Effector CD4-positive, alpha-beta T cell (primary cell): ENCODE measurements around the gene STX16.

Experiments used
- DNase-seq: peaks from one replicate; pipeline ENCODE4 v3.0.0-alpha.2; 2020

STX16 gene

GRCh38 chr20:58619077-58619863 is 31.8 kb upstream of the STX16 start:
- DNase-seq, result no peak

- DNase-seq, result no peak
Measured at GRCh38 chr20:58619864-58620431, 31.1 kb upstream of the STX16 start.

GRCh38 chr20:58621906-58622548 is 29.1 kb upstream of the STX16 start:
- no peak for DNase-seq

DNA sequence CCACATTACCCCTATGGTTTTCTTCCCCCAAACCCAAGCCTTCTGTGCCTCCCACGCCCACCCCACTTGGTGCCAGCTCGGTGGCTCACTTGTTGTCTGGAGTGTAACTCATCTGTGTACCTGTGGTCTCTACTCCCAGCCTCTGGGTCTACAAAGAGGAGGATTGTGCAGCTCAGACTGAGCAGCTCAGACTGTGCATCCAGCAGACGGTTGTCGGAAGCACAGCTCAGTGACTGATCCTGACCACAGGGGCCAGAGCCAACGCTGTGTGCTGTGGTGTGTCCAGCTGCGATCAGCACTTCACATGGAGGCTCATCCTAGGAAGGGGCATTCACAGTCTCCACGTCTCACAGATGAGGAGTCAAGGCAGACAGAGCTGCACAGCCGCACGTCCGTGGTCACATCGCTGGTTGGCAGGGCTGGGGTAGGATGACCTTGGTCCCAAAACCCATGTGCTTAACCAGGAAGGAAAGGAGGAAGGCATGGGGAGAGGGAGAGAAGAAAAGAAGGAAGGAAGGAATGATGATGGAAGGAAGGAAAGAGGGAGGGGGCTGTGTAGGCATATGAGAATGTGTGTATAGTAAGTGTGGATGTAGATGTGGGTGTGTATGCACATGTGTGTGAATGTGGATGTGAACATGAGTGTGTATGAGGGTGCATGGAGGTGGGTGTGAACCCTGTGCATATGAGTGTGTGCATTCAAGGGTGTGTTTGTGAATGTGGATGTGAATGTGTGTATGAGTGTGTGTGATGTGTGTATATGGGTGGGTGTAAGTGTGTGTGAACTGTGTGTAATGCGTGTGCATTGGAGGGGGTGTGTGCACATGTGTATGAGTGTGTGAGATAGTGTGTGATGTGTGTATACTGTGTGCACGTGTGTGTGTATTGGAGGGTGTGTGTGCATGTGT is 28.2 kb upstream of the STX16 start:
- DNase-seq, result no peak

- no peak for DNase-seq
Measured at GRCh38 chr20:58623579-58624473, 27.3 kb upstream of the STX16 start.

DNA sequence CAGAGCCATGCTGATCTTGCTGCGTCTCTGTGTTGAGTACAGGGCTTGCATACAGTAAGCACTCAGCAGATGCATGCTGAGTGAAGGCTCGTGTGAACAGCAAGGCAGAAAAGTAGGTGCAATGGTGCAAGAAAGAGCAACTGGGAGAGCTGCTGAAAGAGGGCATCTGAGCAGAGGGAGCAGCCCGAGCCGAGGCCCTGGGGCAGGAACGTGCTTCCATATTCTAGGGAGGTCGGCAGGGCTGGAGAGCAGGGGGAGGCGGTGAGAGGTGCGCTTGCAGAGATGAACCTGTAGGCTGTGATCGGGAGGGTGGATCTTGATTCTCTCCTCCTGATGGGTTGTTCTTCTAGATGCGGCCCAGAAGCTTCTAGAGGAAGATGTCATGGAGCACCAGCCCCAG is 26.4 kb upstream of the STX16 start:
- no peak for DNase-seq

DNA sequence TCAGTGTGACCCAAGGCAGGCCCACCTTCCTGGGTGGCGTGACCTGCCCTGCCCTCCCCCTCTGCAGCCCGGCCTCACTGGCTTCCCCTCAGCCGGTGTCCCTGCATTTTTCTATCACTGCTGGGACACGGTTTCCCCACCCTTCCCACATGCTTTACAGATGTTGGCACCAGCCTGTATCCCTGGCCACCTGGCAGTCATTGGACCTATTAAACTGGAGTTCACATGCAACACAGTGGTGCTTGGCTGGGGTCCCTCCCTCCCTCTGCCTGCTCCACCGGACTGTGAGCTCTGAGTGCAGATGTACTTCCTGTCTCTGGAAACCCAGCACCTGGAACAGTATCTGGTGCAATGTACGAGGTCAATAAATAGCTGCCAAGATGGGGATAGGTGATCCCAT is 25.5 kb upstream of the STX16 start:
- no peak for DNase-seq

DNA sequence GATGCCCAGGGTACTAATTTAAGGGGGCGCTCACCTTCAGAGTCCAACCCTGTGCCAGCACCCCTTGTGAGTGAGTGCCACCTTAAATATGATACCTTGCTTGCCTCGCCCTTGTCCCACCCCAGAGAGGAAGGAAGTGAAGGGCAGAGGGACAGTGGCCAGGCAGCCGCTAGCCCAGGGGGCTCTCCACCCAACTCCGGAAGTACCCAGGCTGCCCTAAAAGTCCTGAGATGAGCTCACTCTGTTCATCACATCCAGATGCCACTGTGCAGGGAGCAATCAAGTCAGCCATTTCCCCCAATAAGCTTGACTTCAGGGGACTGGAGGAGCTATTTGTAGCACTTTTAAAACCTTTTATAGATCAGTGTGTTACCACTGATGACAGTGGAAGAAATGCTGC is 25.0 kb upstream of the STX16 start:
- no peak for DNase-seq

DNA sequence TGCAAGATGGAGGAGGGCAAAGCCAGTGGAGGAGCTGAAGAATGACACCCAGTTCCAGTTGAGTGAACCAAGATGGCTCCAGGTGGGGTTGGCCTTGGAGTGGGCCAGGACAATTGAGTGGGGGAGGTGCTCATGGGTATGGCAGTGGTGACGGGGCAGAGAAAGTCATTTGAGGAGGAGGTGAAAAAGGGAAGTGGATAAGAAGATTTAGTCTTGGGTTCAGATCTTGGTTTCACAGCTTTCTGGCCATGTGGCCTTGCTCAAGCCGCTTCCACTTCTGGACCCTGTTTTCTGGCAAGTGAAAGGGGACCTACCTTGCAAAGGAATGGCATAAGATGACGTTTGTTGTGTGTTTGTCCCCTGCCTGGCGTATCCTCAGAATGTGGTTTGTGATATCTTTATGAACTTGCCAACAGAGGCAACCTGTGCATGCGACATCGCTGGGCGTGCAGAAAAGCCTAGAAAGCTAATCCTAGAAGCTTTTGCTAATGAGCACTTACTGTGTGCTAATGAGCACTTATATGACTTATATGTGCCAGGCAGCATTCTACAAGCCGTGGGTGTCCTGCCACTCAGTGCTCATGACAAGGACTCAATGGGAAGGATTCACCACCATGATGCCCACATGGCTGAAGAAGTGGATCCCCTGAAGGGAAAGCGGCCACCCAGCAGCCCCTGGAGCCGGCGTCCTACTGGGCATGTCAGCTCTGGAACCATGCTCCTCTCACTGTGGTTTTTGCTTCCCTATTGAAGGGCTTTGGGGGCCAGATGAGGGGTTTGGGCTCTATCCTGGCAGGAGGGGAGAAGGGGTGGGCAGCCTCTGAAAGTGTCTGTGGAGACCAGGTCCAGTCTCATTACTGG is 23.6 kb upstream of the STX16 start:
- no peak for DNase-seq

DNA sequence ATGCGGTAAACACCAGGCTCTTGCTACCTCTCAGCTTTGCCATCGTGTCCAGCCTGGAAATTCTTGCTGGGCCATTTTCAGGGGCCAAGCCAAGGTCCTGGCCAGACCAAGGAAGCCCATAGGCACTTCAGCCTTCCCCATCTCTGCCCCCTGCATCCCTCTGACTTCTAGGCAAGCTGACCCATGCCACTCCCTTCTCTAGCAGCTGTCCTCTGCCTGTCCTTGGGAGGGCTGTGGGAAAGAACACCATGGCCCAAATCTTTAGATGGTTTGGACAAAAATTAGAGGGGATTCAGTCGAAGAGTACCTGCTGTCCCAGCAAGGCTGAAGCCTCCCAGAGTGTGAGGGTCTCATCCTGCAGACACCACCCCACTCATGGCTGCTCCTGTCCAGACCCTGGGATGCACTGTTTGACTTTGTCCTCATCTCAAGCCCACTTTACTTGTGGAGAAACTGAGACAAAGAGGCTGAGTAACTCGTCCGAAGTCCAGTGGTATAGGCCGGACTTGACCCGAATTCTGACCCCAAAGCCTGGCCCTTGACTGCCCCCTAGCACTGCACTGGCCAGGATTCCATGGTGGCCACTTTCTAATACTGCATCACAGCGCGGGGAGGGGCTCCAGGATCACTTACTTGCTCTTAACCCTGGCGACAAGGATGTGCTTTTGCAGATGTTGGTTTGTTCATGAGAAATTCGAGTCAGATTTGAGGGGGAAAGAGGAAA is 22.4 kb upstream of the STX16 start:
- no peak for DNase-seq

- no peak for DNase-seq
Measured at GRCh38 chr20:58629215-58629580, 21.9 kb upstream of the STX16 start.

DNA sequence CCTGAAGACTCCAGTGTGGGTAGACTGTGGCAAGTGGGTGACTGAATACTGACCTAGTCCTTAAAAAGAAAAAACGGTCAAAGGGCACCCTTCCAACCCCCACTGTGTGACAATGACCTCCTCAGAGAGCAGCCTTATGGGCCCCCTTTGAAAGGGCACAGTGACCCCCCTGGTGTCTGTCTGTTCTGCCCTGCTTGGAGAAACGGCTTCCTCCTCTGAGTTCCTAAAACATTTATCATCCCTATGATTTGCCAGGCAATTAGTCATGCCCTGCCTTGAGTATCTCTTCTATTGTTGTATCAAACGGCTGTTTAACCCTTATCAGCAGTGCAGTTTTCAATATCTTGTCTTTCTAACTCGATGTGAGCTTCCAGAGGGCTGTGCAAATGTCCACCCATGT is 21.0 kb upstream of the STX16 start:
- DNase-seq, result no peak

DNA sequence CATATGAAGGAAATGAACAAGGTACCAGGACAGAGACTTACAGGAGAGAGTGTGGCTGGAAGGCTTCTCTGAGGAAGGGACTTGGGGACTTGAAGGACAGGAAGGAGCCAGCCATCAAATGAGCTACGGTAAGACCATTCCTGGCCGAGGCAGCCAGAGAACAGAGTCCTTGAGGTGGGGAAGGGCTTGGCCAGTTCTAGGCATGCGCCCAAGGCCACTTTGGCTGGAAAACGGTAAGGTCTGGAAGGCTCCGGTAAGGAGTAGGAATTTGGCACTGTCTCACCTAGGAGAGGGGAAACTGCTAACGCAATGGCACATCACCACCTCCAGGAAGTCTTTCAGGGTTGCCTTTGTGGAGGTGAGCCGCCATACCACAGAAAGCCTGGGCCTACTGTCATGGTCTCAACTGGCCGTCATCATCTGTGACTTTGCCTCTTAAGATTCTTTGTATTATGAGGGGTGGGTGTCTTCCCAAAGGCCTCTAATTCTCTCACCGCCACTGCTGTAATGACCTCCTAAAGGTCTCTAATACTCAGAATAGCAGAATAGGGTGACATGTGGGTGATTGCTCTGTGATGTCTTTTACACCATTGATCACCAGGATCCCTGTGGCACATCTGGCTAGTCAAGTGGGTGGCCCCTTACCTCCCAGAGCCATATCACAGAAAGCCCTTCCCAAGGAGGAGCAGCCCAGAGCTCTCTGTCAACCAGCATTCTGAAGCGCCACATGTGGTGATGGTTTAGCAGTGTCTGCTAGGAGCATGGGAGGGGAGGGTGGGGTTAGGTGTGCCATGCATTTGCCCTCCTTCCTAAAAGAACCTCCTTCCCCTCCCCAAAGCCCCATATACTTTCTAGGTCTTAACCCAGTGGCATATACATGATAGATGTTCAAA is 17.7 kb upstream of the STX16 start:
- DNase-seq, result no peak

DNA sequence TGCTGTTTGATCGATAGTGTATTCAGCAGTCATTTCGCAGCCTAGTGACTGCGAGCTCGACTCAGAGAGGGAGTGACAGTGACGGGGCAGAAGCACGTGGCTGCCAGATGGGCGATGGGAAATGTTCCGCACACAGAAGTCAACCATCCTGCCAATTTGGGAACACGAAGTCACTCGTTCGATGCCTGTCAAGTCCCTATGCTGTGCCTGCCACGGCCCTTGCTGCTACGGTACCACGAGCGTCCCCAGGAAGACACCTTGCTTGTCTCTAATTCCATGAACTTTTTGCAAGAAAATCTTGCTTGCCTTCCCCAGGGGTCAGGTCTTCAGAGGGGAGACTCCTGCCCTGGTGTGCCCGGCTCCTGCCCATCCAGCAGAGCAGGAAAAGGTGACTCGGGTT is 17.0 kb upstream of the STX16 start:
- DNase-seq, result no peak

- no peak for DNase-seq
Measured at GRCh38 chr20:58634521-58635278, 16.4 kb upstream of the STX16 start.

GRCh38 chr20:58635279-58635665 is 15.8 kb upstream of the STX16 start:
- no peak for DNase-seq

- DNase-seq, result no peak
Measured at GRCh38 chr20:58636396-58636982, 14.6 kb upstream of the STX16 start.

DNA sequence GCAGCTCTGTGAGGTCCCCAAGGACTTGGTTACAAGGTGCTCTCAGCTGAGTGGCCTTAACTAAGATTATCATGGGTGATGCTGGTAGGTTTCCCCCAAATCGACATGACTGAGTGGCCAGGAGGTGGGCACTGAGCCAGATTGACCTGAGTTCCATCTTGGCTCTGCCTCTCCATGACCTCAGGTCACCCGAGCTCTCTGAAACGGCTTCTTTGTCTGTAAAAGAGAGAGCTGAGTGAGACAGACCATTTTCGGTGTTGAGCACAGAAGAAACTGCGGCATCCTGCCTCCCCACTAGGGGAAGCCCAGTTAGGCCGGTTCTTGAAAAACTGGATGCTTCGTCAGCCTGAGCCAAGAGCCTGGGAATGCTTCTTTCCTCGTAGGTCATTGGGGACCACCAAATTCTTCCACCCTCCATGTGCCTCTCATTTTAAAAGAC is 14.1 kb upstream of the STX16 start:
- DNase-seq, result no peak
